HL-60/S4 treated with retinoic acid at 250 ng/mL for 4 days and 3 days (cell line): ENCODE data around the gene LRRC41.

ENCODE experiments used
- in situ Hi-C: fragments of 300-500 bp; cut with MboI; formaldehyde crosslinking; loops from 2 replicates; pipeline ENCODE4 v1.7.0; 2022; ENCODE audit warnings: low sequenced_read_pairs

Gene LRRC41

GRCh38 chr1:46288485-46289133 is 14.8 kb downstream of the LRRC41 start:
- in situ Hi-C loops = no loop called here

DNA sequence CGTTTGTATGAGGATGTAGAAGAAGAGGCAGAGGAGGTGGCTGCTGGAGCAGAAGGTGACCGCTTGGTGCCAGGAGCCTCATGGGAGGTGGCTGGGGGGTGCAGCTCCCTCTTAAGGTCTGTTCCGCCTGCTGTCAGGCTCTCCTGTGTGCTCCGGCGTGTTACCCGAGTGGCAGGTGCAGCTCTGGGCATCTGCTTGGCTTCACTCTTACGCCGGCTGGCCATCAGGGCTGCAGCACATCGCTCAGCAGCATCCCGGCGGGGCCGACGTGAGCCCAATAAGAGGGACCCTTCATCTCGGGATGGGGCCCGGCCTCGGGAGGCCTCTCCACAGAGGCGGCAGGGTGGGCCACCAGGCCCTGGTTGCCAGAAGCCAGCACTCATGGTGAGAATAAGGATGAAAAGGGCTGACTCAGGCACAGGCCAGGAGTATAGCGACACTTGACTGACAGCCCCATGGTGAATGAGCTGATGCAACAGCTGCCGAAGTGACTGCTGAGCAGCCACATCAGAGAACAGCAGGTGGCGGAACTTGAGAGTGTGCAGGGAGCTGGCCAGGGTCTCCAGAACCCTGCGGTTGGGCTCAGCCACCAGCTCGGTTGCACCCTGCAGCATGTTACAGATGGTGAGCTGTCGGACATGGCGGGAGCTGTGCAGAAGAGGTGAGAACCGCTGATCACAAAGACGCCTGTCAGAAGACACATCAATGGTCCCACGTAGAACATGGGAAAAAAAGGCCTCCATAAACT is 17.5 kb downstream of the LRRC41 start:
- in situ Hi-C loops = no loop called here

- in situ Hi-C loops = no loop called here
These were observed 18.5 kb downstream of the LRRC41 start for GRCh38 chr1:46284597-46285564.

- in situ Hi-C loops = no loop called here
These were observed 19.4 kb downstream of the LRRC41 start for GRCh38 chr1:46284058-46284457.

DNA sequence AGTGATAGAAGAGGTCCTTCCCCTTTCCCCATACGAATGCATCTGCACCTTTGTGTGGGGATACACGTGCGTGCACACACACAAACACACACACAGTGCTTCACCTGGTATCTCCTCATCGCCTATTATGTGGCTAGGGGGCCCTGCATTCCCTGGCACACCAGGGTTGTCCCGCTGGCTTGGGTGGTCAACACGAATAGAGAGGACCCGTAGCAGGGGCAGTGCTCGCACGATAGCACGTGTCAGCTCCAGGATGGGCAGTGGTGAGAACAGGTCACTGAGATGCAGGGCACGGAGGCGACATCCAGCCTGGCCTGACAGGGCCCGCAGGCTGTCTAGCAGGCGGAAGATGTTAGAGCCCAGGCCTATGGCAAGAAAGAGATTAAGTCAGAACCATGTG is 22.4 kb downstream of the LRRC41 start:
- in situ Hi-C loops = no loop called here

DNA sequence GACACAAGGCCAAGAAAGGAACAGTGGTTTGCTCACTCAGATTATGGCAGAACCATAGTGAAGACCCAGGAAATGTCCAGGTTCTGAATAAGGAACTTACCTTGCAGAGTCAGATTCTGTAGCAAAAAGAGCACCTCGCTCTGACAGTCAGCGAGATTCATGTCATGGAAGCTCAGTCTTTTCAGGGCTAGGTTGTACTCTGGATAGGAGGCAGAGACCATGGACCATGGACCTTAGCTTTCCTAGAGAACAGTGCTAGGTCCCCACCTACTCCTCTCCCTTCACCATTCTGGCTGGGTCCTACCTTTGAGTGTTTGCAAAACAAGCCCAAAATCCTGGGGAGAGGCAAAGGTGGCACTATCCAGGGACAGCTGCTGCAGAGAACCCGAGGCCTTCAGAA is 23.3 kb downstream of the LRRC41 start:
- in situ Hi-C loops = no loop called here

DNA sequence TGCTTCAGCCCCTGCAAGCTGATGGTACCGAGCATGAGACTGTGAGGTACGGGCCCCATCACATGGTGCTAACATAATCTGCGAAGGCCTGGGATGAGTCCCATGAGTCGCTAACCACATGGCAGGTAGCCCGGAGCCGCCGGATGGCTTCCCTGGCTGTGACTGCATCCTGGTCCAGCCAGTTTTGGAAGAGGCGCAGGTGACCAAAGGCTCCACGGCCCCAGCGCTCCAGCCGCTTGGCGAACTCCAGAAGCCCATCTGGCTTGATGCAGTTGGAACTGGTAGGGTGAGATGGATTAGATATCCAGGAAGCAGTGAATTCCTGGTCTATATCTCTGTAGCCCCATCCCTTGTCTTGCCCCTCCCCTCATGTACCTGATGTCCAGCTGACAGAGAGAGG is 24.6 kb downstream of the LRRC41 start:
- in situ Hi-C loops = no loop called here

GRCh38 chr1:46277658-46278373 is 25.6 kb downstream of the LRRC41 start:
- in situ Hi-C loops = no loop called here

DNA sequence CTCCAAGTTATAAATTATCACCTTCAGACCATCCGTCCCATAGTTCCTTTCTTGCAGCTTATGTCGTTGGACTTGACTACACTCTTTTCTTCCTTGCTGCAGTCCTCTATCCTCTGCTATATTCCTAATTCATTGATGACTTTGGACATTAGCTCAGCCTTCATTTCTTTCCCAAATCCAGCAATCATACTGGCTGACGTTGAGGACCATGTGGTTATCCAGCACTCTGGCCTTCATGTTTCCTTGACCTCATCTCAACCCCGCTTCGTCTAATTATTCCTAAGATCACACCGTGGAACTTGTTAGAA is 28.4 kb downstream of the LRRC41 start:
- in situ Hi-C loops = no loop called here

DNA sequence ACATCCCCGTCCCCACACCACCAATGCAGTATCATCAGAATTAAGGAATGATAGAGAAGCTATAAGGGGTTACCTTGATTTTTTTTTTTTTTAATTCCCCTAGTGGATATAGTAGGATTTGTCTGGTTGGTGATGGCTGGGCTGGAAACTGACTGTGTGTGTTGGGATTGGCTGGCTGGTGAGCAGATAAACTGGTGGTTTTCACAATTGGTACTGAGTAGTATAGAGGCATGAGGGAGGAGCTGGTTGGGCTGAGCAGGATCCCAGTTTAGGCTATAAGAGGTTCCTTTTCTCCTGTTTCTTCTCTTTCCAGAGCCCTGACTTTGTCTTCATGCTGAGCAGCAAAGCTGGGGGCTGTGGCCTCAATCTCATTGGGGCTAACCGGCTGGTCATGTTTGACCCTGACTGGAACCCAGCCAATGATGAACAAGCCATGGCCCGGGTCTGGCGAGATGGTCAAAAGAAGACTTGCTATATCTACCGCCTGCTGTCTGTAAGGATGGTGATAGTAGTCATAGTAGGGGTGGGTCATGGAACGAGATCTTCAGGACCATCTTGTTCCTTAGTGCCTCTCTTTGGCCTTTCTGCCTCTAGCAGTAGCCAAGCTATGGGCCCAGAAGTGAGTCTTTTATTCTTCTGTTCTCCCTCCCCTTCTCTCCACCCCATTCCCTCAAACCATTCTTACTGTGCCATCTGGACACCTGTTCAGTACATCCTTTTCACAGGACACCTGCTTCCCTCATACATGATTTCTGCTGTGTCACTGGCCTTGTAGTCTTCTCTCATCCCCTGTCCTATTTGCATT is 29.0 kb downstream of the LRRC41 start:
- in situ Hi-C loops = no loop called here

GRCh38 chr1:46268578-46268977 is 34.8 kb downstream of the LRRC41 start:
- in situ Hi-C loops = no loop called here

DNA sequence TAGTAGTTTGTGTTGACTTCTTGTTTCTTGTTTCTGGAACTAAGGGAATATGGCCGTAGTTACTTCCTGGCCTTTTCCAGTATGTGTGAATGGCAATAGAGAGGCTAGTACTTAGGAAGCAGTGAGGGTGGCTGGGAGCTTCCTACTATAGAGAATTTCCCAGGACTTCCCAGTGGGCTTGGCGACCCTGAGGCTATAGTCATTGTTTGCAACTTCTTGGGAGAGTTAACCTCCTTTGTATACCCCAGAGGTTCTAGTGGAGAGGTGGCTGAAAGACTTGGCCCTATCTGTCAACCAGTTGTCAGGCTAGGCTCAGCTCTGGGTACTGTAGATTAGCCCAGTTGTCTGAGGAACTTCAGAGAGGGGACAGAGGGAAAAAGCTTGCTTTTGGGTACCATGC is 40.3 kb downstream of the LRRC41 start:
- in situ Hi-C loops = no loop called here

- in situ Hi-C loops = no loop called here
These were observed 40.9 kb downstream of the LRRC41 start for GRCh38 chr1:46262508-46262907.

DNA sequence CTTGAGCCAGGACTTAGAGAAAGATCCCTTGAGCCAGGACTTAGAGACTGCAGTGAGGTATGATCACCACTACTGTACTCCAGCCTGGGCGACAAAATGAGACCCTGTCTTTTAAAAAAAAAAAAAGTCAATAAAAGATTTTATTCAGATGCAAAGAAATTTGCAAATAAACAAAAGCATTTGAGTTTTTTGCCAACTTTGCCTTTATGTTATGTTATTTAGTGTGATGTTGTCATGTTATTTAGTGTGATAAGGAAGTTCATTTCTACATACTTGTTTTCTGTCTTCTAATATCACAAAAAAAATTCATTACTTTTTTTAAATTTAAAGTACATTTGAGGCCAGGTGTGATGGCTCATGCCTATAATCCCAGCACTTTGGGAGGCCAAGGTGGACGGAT is 46.9 kb downstream of the LRRC41 start:
- in situ Hi-C loops = no loop called here

DNA sequence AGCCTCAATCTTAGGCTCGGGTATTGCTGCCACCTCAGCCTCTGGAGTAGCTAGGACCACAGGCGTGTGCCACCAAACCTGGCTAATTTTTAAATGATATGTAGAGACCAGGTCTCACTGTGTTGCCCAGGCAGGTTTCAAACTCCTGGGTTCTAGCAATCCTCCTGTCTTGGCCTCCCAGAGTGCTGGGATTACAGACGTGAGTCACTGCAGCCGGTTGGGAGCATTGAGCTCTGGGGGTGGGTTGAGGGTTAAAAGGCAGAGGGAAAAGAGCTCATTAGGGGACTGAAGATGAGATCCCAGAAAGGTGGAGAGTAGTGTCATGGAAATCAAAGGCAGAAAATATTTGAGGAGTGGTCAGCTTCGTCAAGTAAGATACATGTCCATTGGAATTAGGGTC is 48.7 kb downstream of the LRRC41 start:
- in situ Hi-C loops = no loop called here

DNA sequence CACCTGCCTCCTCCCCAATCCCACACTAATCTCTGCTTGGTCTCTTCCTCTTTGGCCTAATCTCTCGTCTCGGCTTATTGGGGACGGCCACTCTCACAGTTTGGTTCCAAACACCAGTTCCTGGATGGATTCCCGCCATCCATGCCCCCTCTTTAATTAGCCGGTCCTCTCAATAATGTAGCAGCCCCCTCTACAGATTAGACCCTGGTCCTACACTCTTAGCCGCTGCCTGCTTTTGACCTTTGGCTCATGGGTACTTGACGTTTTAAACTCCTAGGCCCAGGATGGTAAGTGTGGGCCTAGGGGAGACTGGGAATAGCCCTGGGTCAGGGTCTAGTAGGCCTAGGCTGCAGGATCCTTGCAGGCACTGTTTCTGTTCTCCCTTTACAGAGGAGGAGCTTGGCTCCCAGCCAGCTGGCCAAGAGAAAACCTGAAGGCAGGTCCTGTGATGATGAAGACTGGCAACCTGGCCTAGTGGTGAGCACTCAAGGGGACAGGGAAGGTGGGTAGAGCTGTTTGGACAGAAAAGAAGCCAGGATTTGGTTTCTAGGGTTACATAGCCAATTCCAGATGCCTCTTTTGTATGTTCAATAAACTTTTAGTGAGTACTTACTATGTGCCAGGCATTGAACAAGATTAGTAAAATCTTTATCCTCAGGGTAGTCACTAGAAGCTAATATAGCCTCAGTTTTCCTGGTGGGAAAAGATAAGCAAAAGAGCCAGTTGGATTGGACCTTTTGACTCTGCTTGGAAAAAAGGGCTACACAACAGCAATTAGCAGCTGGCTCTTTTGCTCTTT is 55.1 kb downstream of the LRRC41 start:
- in situ Hi-C loops = no loop called here

- in situ Hi-C loops = no loop called here
These were observed 55.8 kb downstream of the LRRC41 start, which contains the start of gene RAD54L for GRCh38 chr1:46247436-46248121. TSS of gene RAD54L (plus strand) at chr1:46247763. CDS start at chr1:46248406, 643 bp downstream.

- in situ Hi-C loops = no loop called here
These were observed 56.6 kb downstream of the LRRC41 start for GRCh38 chr1:46246548-46247435.
